HG03342 (cell line): ENCODE measurements around the gene CDC42BPG.
A peak's percentile ranks its signal among the peaks of the same experiment; 100 is the strongest.

Experiments used
- ATAC-seq: cut with Tn5 transposase; IDR thresholded peaks from one replicate; pipeline ENCODE4 v1.9.1; 2021; ENCODE audit warnings: mild to moderate bottlenecking, moderate library complexity; ENCODE audit not compliant: unreplicated experiment

Gene CDC42BPG

GRCh38 chr11:64844330-64845128 lies at the start of gene CDC42BPG:
TSS of gene CDC42BPG (minus strand) at chr11:64844653. CDS start at chr11:64844569, 84 bp downstream.
- ATAC-seq: no peak

- ATAC-seq: no peak
These were observed 49.0 kb upstream of the CDC42BPG start for GRCh38 chr11:64893194-64894069.

GRCh38 chr11:64892838-64893193 lies 48.4 kb upstream of the CDC42BPG start:
- no peak for ATAC-seq

- no peak for ATAC-seq
These were observed 48.0 kb upstream of the CDC42BPG start for GRCh38 chr11:64892411-64892831.

- ATAC-seq: no peak
These were observed 47.4 kb upstream of the CDC42BPG start for GRCh38 chr11:64891880-64892279.

- no peak for ATAC-seq
These were observed 46.9 kb upstream of the CDC42BPG start for GRCh38 chr11:64891215-64891848.

- no peak for ATAC-seq
These were observed 46.1 kb upstream of the CDC42BPG start for GRCh38 chr11:64890522-64890939.

- ATAC-seq: no peak
These were observed 44.5 kb upstream of the CDC42BPG start for GRCh38 chr11:64888729-64889511.

- ATAC-seq: no peak
These were observed 43.9 kb upstream of the CDC42BPG start for GRCh38 chr11:64888406-64888728.

GRCh38 chr11:64887757-64888405 lies 43.4 kb upstream of the CDC42BPG start:
- peak; percentile 75 for ATAC-seq

GRCh38 chr11:64887234-64887756 lies 42.8 kb upstream of the CDC42BPG start:
- ATAC-seq: no peak

- ATAC-seq: no peak
These were observed 41.2 kb upstream of the CDC42BPG start for GRCh38 chr11:64885367-64886286.

GRCh38 chr11:64884019-64884418 lies 39.6 kb upstream of the CDC42BPG start:
- ATAC-seq: no peak

GRCh38 chr11:64883575-64883974 lies 39.1 kb upstream of the CDC42BPG start:
- ATAC-seq: no peak

- no peak for ATAC-seq
These were observed 37.8 kb upstream of the CDC42BPG start for GRCh38 chr11:64882243-64882642.

- no peak for ATAC-seq
These were observed 37.0 kb upstream of the CDC42BPG start for GRCh38 chr11:64881476-64881875.

- no peak for ATAC-seq
These were observed 36.0 kb upstream of the CDC42BPG start for GRCh38 chr11:64880240-64881001.

- no peak for ATAC-seq
These were observed 34.9 kb upstream of the CDC42BPG start for GRCh38 chr11:64879244-64879900.
